Loucy (cell line): Measurements from ENCODE around the gene ARL5A.

Source experiments
- H2AFZ ChIP-seq: fragments of 200-600 bp; sonication (generic); 2 replicates; pipeline ENCODE4 v1.6.0; 2016; ENCODE audit warnings: antibody characterized with exemption, mild to moderate bottlenecking, low read length, moderate library complexity
- H3F3A ChIP-seq: fragments of 200-600 bp; 2 replicates; pipeline ENCODE4 v1.6.0; 2016; ENCODE audit warnings: antibody characterized with exemption, low read depth, mild to moderate bottlenecking
- H3K27me3 ChIP-seq: fragments of 200-600 bp; sonication (generic); 2 replicates; pipeline ENCODE4 v1.6.1; 2014; ENCODE audit warnings: low read length, mild to moderate bottlenecking; ENCODE audit not compliant: insufficient read depth, poor library complexity, severe bottlenecking
- H3K36me3 ChIP-seq: fragments of 200-600 bp; sonication (generic); 2 replicates; pipeline ENCODE4 v1.6.1; 2016; ENCODE audit warnings: low read length; ENCODE audit not compliant: insufficient read depth
- H3K4me1 ChIP-seq: fragments of 200-600 bp; sonication (generic); 2 replicates; pipeline ENCODE4 v1.5.1; 2014; ENCODE audit warnings: low read length, mild to moderate bottlenecking; ENCODE audit not compliant: insufficient read depth, poor library complexity, severe bottlenecking
- H3K4me2 ChIP-seq: fragments of 200-600 bp; sonication (generic); 2 replicates; pipeline ENCODE4 v1.6.0; 2014; ENCODE audit warnings: antibody characterized with exemption, low read length, low read depth, mild to moderate bottlenecking; ENCODE audit not compliant: poor library complexity, severe bottlenecking
- H3K4me3 ChIP-seq: fragments of 200-600 bp; sonication (generic); 2 replicates; pipeline ENCODE4 v1.5.1; 2014; ENCODE audit warnings: low read length, mild to moderate bottlenecking, mixed read lengths; ENCODE audit not compliant: poor library complexity, severe bottlenecking
- H3K79me2 ChIP-seq: fragments of 200-600 bp; sonication (generic); 2 replicates; pipeline ENCODE4 v1.6.1; 2014; ENCODE audit warnings: low read length; ENCODE audit not compliant: insufficient read depth
- H3K9ac ChIP-seq: fragments of 200-600 bp; sonication (generic); 2 replicates; pipeline ENCODE4 v1.6.0; 2014; ENCODE audit warnings: mild to moderate bottlenecking, low read depth, low read length, moderate library complexity; ENCODE audit not compliant: poor library complexity, severe bottlenecking
- H3K9me2 ChIP-seq: fragments of 200-600 bp; sonication (generic); replicated peaks from 2 replicates; pipeline ENCODE4 v1.6.1; 2016; ENCODE audit warnings: low read depth, low read length, mixed read lengths
- H3K9me3 ChIP-seq: fragments of 200-600 bp; sonication (generic); 2 replicates; pipeline ENCODE4 v1.6.1; 2014; ENCODE audit warnings: mild to moderate bottlenecking, antibody characterized with exemption, low read length, low read depth; ENCODE audit not compliant: insufficient read depth
- H4K20me1 ChIP-seq: fragments of 200-600 bp; sonication (generic); 2 replicates; pipeline ENCODE4 v1.6.0; 2014; ENCODE audit warnings: antibody characterized with exemption, low read length, mild to moderate bottlenecking; ENCODE audit not compliant: insufficient read depth, poor library complexity, severe bottlenecking
- CTCF ChIP-seq: fragments of 200-600 bp; sonication (generic); conservative IDR thresholded peaks from 2 replicates; pipeline ENCODE4 v1.5.1; 2014; ENCODE audit warnings: mild to moderate bottlenecking, antibody characterized with exemption, low read length
- EZH2phosphoT487 ChIP-seq: fragments of 200-600 bp; IDR thresholded peaks from 2 replicates; pipeline ENCODE4 v1.6.1; 2018; ENCODE audit warnings: antibody characterized with exemption, mild to moderate bottlenecking, moderate library complexity, borderline replicate concordance

Gene ARL5A

GRCh38 chr2:151790689-151791088, 37.5 kb downstream of the ARL5A start:
- H3K9ac ChIP-seq = no peak overlapping the region
- H2AFZ ChIP-seq = no peak overlapping the region
- no peak overlapping the region for H3K4me3 ChIP-seq
- H3K9me2 ChIP-seq = no peaks in the 10 kb centered on the region
- H3K4me2 ChIP-seq = no peak overlapping the region
- H3K79me2 ChIP-seq = no peaks in the 10 kb centered on the region
- H3K9me3 ChIP-seq = no peaks in the 10 kb centered on the region
- H3K27me3 ChIP-seq = no peaks in the 10 kb centered on the region
- H3K36me3 ChIP-seq = no peaks in the 10 kb centered on the region
- TF ChIP-seq EZH2phosphoT487 (no peak), CTCF (no peak)
- H3K4me1 ChIP-seq = no peaks in the 10 kb centered on the region
- H4K20me1 ChIP-seq = no peaks in the 10 kb centered on the region
- H3F3A ChIP-seq = no peaks in the 10 kb centered on the region

- Histone ChIP-seq H3K4me2 (no peak overlapping the region), H3K27me3 (no peaks in the 10 kb centered on the region), H3K4me1 (no peaks in the 10 kb centered on the region), H3K9ac (no peak overlapping the region), H3K36me3 (no peaks in the 10 kb centered on the region), H4K20me1 (no peaks in the 10 kb centered on the region), H3K9me2 (no peaks in the 10 kb centered on the region), H2AFZ (no peak overlapping the region), H3K79me2 (no peaks in the 10 kb centered on the region), H3K4me3 (no peak overlapping the region), H3F3A (no peaks in the 10 kb centered on the region), H3K9me3 (no peaks in the 10 kb centered on the region)
- no peak for TF ChIP-seq EZH2phosphoT487
- TF ChIP-seq CTCF = no peak
Observed at GRCh38 chr2:151789055-151789834, 39.0 kb downstream of the ARL5A start.

GRCh38 chr2:151786483-151786882, 41.7 kb downstream of the ARL5A start:
- Histone ChIP-seq H3K36me3 (no peaks in the 10 kb centered on the region), H3K9ac (no peak overlapping the region), H3K4me3 (no peak overlapping the region), H4K20me1 (no peaks in the 10 kb centered on the region), H3K9me2 (no peaks in the 10 kb centered on the region), H3K9me3 (no peaks in the 10 kb centered on the region), H2AFZ (no peak overlapping the region), H3K4me1 (peaks cover 4% of the 10 kb centered on the region), H3K27me3 (no peaks in the 10 kb centered on the region), H3K79me2 (no peaks in the 10 kb centered on the region), H3K4me2 (no peak overlapping the region), H3F3A (no peaks in the 10 kb centered on the region)
- TF ChIP-seq CTCF (no peak), EZH2phosphoT487 (no peak)
